Loucy (cell line): ENCODE measurements around the gene RAC3.

ENCODE experiments used
- CTCF ChIP-seq: fragments of 200-600 bp; sonication (generic); conservative IDR thresholded peaks from 2 replicates; pipeline ENCODE4 v1.5.1; 2014; ENCODE audit warnings: mild to moderate bottlenecking, antibody characterized with exemption, low read length
- EZH2phosphoT487 ChIP-seq: fragments of 200-600 bp; IDR thresholded peaks from 2 replicates; pipeline ENCODE4 v1.6.1; 2018; ENCODE audit warnings: antibody characterized with exemption, mild to moderate bottlenecking, moderate library complexity, borderline replicate concordance

GRCh38 chr17:82048571-82048971, 17.1 kb downstream of the RAC3 start:
- no peak for TF ChIP-seq CTCF
- no peak for TF ChIP-seq EZH2phosphoT487
